ENCODE results near the gene CEP43. TPM values are rescaled to one million over a fixed set of nuclear protein-coding genes. Genes with fewer than 3 reads are reported as not detected.

Gene CEP43
- total RNA-seq, 1 donor from 2014 or later, result 13.8 TPM

GRCh38 chr6:166977621-166978525 lies 21.3 kb upstream of the CEP43 start:
- H3K4me3 ChIP-seq (ENCODE audit: low read depth, low read length), result no peak overlapping the region
- TF ChIP-seq, protein P1, sequence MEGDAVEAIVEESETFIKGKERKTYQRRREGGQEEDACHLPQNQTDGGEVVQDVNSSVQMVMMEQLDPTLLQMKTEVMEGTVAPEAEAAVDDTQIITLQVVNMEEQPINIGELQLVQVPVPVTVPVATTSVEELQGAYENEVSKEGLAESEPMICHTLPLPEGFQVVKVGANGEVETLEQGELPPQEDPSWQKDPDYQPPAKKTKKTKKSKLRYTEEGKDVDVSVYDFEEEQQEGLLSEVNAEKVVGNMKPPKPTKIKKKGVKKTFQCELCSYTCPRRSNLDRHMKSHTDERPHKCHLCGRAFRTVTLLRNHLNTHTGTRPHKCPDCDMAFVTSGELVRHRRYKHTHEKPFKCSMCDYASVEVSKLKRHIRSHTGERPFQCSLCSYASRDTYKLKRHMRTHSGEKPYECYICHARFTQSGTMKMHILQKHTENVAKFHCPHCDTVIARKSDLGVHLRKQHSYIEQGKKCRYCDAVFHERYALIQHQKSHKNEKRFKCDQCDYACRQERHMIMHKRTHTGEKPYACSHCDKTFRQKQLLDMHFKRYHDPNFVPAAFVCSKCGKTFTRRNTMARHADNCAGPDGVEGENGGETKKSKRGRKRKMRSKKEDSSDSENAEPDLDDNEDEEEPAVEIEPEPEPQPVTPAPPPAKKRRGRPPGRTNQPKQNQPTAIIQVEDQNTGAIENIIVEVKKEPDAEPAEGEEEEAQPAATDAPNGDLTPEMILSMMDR (conservative IDR thresholded peaks at IDR 0.05; ENCODE audit: low read depth, low read length), result no peak
- DNase-seq (ENCODE audit: low read depth), result no peak

- DNase-seq (ENCODE audit: low read depth), result no peak
- TF ChIP-seq, protein P1 (conservative IDR thresholded peaks at IDR 0.05; ENCODE audit: low read depth, low read length), result no peak
- H3K4me3 ChIP-seq (ENCODE audit: low read depth, low read length), result no peak overlapping the region
Observed at GRCh38 chr6:166980738-166981137, 18.5 kb upstream of the CEP43 start.

DNA sequence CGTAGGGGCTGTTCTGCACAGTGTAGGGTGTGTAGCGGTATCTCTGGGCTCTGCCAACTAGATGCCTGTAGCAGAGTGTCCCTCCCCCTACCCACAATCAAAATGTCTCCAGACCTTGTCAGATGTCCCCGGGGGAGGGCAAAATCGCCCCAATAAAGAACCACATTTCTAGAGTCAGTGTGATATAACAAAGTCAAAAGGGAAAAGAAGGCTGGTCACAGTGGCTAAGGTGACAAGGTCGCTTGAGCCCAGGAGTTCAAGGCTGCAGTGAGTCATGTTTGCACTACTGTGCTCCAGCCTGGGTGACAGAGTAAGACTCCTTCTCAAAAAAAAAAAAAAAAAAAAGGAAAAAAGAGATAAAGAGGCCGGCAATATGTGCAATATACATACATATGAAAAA lies 11.7 kb upstream of the CEP43 start:
- H3K4me3 ChIP-seq (ENCODE audit: low read depth, low read length), result no peak overlapping the region
- TF ChIP-seq, protein P1 (conservative IDR thresholded peaks at IDR 0.05; ENCODE audit: low read depth, low read length), result no peak
- DNase-seq (ENCODE audit: low read depth), result no peak

GRCh38 chr6:166987930-166988329 lies 11.3 kb upstream of the CEP43 start:
- TF ChIP-seq, protein P1 (conservative IDR thresholded peaks at IDR 0.05; ENCODE audit: low read depth, low read length), result no peak
- no peak overlapping the region for H3K4me3 ChIP-seq (ENCODE audit: low read depth, low read length)
- DNase-seq (ENCODE audit: low read depth), result no peak

GRCh38 chr6:166988674-166989201 lies 10.5 kb upstream of the CEP43 start:
- no peak overlapping the region for H3K4me3 ChIP-seq (ENCODE audit: low read depth, low read length)
- DNase-seq (ENCODE audit: low read depth), result no peak

DNA sequence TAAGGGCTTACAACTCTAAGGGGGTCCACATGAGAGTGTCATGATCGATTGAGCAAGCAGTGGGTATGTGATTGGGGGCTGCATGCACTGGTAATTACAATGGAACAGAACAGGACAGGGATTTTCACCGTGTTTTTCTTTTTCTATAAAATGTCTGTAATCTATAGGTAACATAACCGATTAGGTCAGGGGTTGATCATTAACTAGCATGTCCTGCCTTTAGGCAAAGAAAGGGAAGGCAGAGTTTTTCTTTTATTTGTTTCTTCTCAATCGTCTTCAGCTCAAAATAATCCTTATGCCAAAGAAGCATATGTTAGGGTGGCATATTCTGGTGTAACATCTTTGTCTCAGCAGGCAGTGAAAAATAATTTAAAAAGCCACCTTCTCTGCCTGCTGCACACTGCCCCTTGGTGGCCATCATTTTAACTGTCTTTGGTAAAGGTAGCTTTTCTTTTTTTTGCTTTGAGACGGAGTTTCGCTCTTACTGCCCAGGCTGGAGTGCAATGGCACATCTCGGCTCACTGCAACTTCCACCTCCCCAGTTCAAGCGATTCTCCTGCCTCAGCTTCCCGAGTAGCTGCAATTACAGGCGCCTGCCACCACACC lies 9.7 kb upstream of the CEP43 start:
- no peak overlapping the region for H3K4me3 ChIP-seq (ENCODE audit: low read depth, low read length)
- TF ChIP-seq, protein P1 (conservative IDR thresholded peaks at IDR 0.05; ENCODE audit: low read depth, low read length), result peak; percentile 67
- DNase-seq (ENCODE audit: low read depth), result peak; percentile 9

More at GRCh38 chr6:166988674-166989201, 10.5 kb upstream of the CEP43 start:
- TF ChIP-seq, protein P1 (conservative IDR thresholded peaks at IDR 0.05; ENCODE audit: low read depth, low read length), result no peak

All from epithelial cell of proximal tubule (primary cell).